RWPE2 (cell line): ENCODE results near the gene SLC24A3.

ENCODE experiments used
- ATAC-seq: fragments of 200-7000 bp; cut with Tn5 transposase; 3 replicates; pipeline ENCODE4 v1.9.1; 2021; ENCODE audit warnings: low read depth
- DNase-seq: peaks from one replicate; pipeline ENCODE4 v3.0.0-alpha.2; 2020; ENCODE audit warnings: low spot score
- H3K27ac ChIP-seq: fragments of 450-650 bp; 2 replicates; pipeline ENCODE4 v1.5.1; 2017; ENCODE audit warnings: mild to moderate bottlenecking; ENCODE audit not compliant: poor library complexity, severe bottlenecking
- H3K27me3 ChIP-seq: fragments of 250-450 bp; sonication (Bioruptor Pico); 2 replicates; pipeline ENCODE4 v1.5.1; 2021; ENCODE audit warnings: mild to moderate bottlenecking, moderate library complexity; ENCODE audit not compliant: insufficient read depth, poor library complexity, severe bottlenecking
- H3K36me3 ChIP-seq: fragments of 250-450 bp; sonication (Bioruptor Pico); 2 replicates; pipeline ENCODE4 v1.5.1; 2020; ENCODE audit warnings: low read depth, mild to moderate bottlenecking, moderate library complexity
- H3K4me1 ChIP-seq: fragments of 250-450 bp; sonication (Bioruptor Pico); 2 replicates; pipeline ENCODE4 v1.5.1; 2021; ENCODE audit warnings: mild to moderate bottlenecking, moderate library complexity; ENCODE audit not compliant: insufficient read depth, poor library complexity, severe bottlenecking
- H3K4me3 ChIP-seq: fragments of 250-450 bp; sonication (Bioruptor Pico); 2 replicates; pipeline ENCODE4 v1.5.1; 2021; ENCODE audit warnings: mild to moderate bottlenecking, moderate library complexity; ENCODE audit not compliant: severe bottlenecking
- H3K9me3 ChIP-seq: fragments of 250-450 bp; sonication (Bioruptor Pico); 2 replicates; pipeline ENCODE4 v1.5.1; 2021; ENCODE audit warnings: mild to moderate bottlenecking, moderate library complexity; ENCODE audit not compliant: severe bottlenecking
- CTCF ChIP-seq: fragments of 450-650 bp; IDR thresholded peaks from one replicate; pipeline ENCODE4 v1.5.1; 2017; ENCODE audit warnings: mild to moderate bottlenecking, moderate library complexity; ENCODE audit not compliant: poor library complexity, severe bottlenecking

Gene SLC24A3

GRCh38 chr20:19466206-19466928 lies 253.9 kb downstream of the SLC24A3 start:
- no peak overlapping the region for H3K27ac ChIP-seq
- ATAC-seq (no peak), DNase-seq (no peak)
- H3K36me3 ChIP-seq, result no peaks in the 10 kb centered on the region
- TF ChIP-seq CTCF, result no peak
- no peak overlapping the region for H3K4me3 ChIP-seq
- no peaks in the 10 kb centered on the region for H3K4me1 ChIP-seq
- no peaks in the 10 kb centered on the region for H3K9me3 ChIP-seq
- H3K27me3 ChIP-seq, result peaks cover 8% of the 10 kb centered on the region

- Histone ChIP-seq H3K4me1 (no peaks in the 10 kb centered on the region), H3K9me3 (no peaks in the 10 kb centered on the region), H3K4me3 (no peak overlapping the region), H3K27ac (no peak overlapping the region), H3K36me3 (no peaks in the 10 kb centered on the region), H3K27me3 (peaks cover 16% of the 10 kb centered on the region)
- no peak for DNase-seq
- no peak for TF ChIP-seq CTCF
- ATAC-seq, result no peak
Observed at GRCh38 chr20:19473216-19473921, 260.9 kb downstream of the SLC24A3 start.

GRCh38 chr20:19473922-19474286 lies 261.5 kb downstream of the SLC24A3 start:
- TF ChIP-seq CTCF, result no peak
- DNase-seq, result no peak
- H3K36me3 ChIP-seq, result no peaks in the 10 kb centered on the region
- ATAC-seq, result no peak
- peaks cover 16% of the 10 kb centered on the region for H3K27me3 ChIP-seq
- H3K4me3 ChIP-seq, result no peak overlapping the region
- H3K9me3 ChIP-seq, result no peaks in the 10 kb centered on the region
- no peaks in the 10 kb centered on the region for H3K4me1 ChIP-seq
- H3K27ac ChIP-seq, result no peak overlapping the region

GRCh38 chr20:19478320-19478895 lies 266.0 kb downstream of the SLC24A3 start:
- Histone ChIP-seq H3K36me3 (no peaks in the 10 kb centered on the region), H3K27ac (no peak overlapping the region), H3K27me3 (peaks cover 2% of the 10 kb centered on the region), H3K9me3 (no peaks in the 10 kb centered on the region), H3K4me1 (no peaks in the 10 kb centered on the region), H3K4me3 (no peak overlapping the region)
- no peak for TF ChIP-seq CTCF
- ATAC-seq, result no peak
- DNase-seq, result no peak
